Esophagus mucosa (tissue), 1 donor: Measurements from ENCODE around the gene PCSK5. TPM values are rescaled to one million over a fixed set of nuclear protein-coding genes. Genes with fewer than 3 reads are reported as not detected.
A peak's percentile ranks its signal among the peaks of the same experiment; 100 is the strongest.

Source experiments
- ATAC-seq: fragments of 200-7000 bp; cut with Tn5 transposase; one replicate; pipeline ENCODE4 v1.9.1; 2020
- total RNA-seq: library from RNA; stranded (reverse); gene quantifications from one replicate; pipeline ENCODE4 v1.2.4, GENCODE V29; 2023
- donor health status: DM: yes; HTN: yes; CAD: no.

Gene PCSK5
- total RNA-seq, 1 donor from 2014 or later: 13.6 TPM

- no peak for ATAC-seq
These were observed 200.4 kb downstream of the PCSK5 start for GRCh38 chr9:76090909-76091308.

DNA sequence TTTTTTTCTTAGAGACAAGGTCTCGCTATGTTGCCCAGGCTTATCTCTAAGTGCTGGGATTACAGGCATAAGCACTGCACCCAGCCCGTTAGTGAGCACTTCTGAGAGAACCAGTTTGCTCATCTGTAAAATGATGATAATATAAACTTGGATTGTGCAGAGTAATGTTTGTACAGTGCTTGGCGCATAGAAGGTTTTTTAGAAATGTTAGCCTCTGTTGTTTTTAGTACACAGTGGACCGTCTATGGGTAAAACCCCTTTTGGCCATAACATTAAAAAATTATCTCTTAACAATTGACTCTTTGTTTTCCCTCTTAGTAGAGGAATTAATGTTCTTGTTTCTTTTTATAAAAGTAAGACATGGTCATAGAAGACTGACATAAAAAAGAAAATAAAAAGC is 202.1 kb downstream of the PCSK5 start:
- ATAC-seq: no peak

DNA sequence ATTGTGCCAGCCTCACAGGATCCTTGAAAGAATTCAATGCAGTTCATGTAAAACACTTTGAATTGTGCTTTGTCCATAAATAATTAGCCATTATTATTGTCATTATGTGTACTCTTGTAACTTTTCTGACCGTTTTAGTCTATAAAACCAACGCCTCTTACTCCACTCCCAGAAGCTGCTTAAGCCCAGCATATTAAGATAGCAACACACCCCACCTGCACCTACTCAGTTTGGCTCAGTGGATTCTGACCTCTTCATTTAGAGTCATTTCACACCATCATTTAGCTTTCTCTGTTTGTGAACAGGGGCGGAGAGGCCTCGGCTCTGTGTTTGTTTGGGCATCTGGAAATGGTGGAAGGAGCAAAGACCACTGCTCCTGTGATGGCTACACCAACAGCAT is 205.1 kb downstream of the PCSK5 start:
- no peak for ATAC-seq

GRCh38 chr9:76099516-76099915 is 209.0 kb downstream of the PCSK5 start:
- no peak for ATAC-seq

GRCh38 chr9:76101075-76101474 is 210.6 kb downstream of the PCSK5 start:
- ATAC-seq: no peak

DNA sequence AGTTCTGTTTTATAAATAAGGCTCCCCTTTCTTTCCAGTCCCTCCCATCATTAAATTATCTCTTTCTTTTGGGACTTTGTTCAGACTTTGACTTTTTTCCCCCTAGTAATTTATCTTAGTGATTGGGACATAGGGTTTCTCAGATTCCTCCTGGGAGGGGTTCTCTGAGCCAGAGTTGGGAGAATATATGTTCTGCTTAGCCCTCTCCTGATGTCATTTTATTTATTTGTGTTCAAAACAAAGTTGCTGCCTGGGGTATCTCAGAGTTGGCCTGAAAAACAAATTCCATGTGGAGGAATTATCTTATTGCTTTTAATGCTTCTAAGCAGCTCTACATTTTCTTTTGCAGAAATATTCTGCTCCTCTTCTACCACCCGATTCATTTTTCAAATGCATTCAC is 211.0 kb downstream of the PCSK5 start:
- no peak for ATAC-seq

DNA sequence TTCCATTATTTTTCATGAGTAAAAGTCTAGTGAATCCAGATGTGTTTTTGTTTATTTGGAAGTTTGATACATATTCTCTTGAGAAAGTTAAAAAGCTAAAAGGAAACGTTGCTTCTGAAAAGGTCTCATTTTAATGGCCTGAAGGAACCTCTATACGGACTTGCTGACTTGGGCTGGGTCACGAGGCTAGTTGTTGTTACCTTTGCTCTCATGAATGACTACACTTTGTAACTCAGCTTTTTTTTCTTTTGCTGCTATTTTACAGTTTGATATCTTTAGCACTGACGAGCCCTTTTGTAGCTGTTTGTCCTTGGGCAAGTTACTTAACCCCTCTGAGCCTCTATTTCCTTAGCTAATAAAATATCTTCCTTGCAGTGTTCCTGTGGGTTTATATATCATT is 211.5 kb downstream of the PCSK5 start:
- ATAC-seq: no peak

GRCh38 chr9:76103531-76104315 is 213.2 kb downstream of the PCSK5 start:
- no peak for ATAC-seq

DNA sequence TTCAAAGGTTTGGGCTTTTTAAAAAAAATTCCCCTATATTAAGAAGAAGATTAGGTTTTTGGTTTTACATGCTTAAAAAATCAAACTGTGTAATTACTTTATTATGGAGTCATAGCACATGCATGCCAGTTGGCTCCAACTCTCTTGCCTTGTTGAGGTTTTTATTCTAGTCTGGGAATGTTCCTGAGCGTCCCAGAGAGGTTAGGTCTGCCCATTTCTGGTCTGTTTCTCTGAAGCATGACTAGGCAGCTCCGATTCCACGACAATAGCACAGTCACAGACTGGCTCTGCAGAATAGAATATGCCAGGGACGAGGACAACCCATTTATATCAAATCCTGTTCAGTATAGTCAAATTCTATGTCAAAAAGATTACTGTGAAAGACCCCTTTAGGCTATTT is 217.0 kb downstream of the PCSK5 start:
- no peak for ATAC-seq

GRCh38 chr9:76109953-76110352 is 219.5 kb downstream of the PCSK5 start:
- peak; percentile 99 for ATAC-seq

DNA sequence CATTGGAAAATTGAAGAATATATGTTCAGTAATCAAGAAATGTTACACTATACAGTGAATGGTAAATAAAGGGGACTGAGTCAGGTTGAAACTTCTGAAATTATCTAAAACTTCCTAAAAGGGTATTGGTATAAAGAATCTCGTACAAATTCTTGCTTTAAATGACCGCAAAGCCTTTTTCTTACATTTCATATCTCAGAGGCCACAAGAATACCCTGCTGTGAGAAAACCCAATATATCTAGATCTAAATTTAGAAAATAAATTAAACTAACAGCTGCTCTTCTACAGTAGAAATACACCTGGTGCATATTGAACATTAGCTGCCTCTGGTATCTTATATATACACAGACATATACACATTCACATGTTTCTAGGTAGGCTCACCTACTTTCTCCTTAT is 221.7 kb downstream of the PCSK5 start:
- no peak for ATAC-seq

- ATAC-seq: no peak
These were observed 223.7 kb downstream of the PCSK5 start for GRCh38 chr9:76114144-76114543.

- ATAC-seq: no peak
These were observed 224.9 kb downstream of the PCSK5 start for GRCh38 chr9:76115396-76115795.

GRCh38 chr9:76115982-76116646 is 225.6 kb downstream of the PCSK5 start:
- no peak for ATAC-seq

- ATAC-seq: peak; percentile 76
These were observed 226.4 kb downstream of the PCSK5 start for GRCh38 chr9:76116913-76117312.

GRCh38 chr9:76127637-76128036 is 237.2 kb downstream of the PCSK5 start:
- ATAC-seq: no peak

DNA sequence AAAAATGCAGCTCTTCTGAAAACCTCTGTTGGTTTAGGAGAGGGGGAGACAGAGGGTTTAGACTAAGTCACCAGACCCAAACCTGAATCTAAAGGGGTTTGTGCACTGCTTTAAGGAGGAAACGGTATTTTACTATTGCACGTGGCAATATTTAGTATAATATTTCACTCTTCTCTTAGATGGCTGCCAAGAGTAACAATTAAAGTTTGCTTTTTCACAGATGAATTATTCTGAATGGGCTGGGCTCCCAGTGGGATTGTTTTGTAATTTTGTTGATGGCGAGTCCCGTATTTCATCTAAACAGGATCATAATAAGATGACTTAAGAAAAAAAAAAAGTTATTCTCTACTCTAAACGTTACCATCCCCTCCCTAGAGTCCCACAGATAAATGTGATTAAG is 245.4 kb downstream of the PCSK5 start:
- ATAC-seq: no peak

GRCh38 chr9:76136986-76137385 is 246.5 kb downstream of the PCSK5 start:
- peak; percentile 59 for ATAC-seq

GRCh38 chr9:76137931-76138330 is 247.5 kb downstream of the PCSK5 start:
- ATAC-seq: no peak

GRCh38 chr9:76138360-76138759 is 247.9 kb downstream of the PCSK5 start:
- ATAC-seq: no peak

- ATAC-seq: no peak
These were observed 253.4 kb downstream of the PCSK5 start for GRCh38 chr9:76143834-76144233.

GRCh38 chr9:76150013-76150412 is 259.5 kb downstream of the PCSK5 start:
- ATAC-seq: no peak

GRCh38 chr9:76151267-76151666 is 260.8 kb downstream of the PCSK5 start:
- no peak for ATAC-seq

GRCh38 chr9:76153339-76153738 is 262.9 kb downstream of the PCSK5 start:
- ATAC-seq: no peak
